NCI-H1092 (cell line): Measurements from ENCODE around the gene GP5.
A peak's percentile ranks its signal among the peaks of the same experiment; 100 is the strongest.

Source experiments
- DNase-seq: peaks from one replicate; lab custom pipeline; 2025; lab: John Stamatoyannopoulos, UW

GP5 gene

DNA sequence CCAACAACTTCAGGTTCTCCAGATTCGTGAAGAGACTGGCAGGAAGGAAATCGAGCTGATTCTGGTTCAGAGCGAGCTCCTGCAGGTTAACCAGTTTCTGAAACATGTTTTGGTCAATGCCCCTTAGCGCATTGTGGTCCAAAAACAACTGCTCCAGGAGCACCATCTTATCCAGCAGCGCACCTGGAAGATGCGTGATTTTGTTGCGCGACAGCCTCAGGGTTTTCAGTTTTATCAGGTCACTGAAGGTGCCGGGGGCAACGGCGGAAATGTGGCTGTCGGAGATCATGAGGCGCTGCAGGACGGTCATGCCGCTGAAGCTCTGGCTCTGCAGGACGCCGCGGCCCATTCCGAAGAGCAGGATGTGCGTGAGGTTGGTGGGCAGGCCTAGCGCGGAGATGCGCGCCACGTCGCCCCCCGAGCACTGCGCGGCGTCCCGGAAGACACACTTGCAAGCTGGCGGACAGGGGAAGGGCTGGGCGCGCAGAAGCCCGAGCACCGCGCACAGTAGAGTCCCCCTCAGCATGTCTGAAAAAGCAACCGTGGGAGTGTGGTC, 1.2 kb downstream of the GP5 start:
- DNase-seq, result no peak

DNA sequence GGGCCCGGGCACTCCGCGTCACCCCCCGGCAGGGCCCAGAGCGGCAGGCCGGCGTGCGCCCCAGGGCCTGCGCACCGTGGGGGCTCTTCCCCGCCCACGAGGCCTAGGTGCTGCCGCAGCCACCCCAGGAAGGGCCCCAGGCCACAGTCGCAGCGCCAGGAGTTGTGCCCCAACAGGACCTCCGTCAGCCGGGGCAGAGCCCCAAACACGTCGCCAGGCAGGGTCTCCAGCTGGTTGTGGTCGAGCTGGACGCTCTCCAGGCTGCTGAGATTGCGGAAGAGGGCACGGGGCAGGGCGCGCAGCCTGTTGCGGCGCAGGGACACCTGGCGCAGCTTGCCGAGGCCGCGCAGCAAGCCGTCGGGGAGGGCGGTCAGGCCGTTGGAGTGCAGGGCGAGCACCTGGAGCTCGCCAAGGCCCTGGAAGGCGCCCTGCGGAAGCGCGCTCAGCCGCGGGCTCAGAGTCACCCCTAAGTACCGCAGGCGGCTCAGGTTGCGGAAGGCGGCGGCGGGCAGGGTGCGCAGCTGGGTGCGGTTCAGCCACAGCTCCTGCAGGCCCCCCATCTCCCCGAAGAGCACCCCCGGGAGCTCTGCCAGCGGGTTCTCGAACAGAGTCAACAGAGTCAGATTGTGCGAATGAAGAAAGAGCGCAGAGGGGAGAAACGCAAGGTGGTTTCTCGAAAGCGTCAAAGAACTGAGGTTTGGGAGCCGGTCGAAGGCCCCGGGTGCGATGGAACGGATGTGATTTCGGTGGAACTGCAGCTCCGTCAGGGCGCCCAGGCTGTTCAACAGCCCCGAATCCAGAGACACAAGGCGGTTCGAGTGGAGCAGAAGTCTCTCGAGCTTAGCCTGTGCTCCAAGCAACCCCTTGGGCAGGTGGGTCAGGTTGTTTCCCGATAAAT, 2.0 kb downstream of the GP5 start:
- no peak for DNase-seq

DNA sequence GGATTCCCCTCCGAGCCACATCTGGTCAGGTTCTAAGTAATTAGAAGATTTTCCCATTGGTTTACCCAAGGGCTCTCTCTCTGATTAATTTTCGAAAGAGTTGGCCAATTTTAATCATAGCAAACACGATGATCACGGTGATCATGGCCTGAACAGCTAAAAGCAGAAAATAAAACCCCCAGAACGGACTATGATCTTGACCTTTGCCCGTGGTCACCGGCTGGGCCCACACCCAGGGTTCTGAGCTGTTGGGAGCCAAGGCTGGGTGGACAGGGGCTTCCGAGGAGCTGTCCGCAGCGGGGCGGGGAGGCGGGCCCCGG, 2.6 kb downstream of the GP5 start:
- no peak for DNase-seq

DNA sequence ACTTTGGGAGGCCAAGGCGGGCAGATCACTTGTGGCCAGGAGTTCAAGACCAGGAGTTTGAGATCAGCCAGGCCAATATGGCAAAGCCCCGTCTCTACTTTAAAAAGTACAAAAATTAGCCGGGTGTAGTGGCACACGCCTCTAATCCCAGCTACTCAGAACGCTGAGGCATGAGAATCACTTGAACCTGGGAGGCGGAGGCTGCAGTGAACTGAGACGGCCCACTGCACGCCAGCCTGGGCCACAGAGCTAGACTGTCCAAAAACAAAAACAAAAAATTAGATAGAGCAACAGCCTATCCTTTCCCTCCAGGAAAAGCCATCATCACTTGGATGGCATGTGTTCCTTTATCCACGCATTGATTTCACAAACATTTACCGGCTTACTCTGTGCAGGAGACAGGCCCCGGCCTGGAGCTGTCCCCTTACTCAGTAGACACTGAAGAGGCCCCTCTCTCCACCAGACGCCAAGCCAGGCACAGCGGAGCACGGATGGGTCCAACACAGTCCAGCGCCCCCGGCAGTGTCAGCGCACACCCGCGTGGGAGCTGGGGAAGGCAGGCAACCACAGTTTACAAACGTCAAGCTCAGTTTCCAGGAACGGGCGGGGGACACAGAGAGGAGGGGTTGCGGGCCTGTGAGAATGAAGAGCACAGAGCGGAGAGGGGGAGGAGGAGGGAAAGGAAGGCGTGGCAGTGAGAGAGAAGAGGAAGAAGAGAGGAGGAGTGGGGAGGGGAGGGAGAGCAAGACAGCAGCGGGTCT, 3.1 kb downstream of the GP5 start:
- no peak for DNase-seq

DNA sequence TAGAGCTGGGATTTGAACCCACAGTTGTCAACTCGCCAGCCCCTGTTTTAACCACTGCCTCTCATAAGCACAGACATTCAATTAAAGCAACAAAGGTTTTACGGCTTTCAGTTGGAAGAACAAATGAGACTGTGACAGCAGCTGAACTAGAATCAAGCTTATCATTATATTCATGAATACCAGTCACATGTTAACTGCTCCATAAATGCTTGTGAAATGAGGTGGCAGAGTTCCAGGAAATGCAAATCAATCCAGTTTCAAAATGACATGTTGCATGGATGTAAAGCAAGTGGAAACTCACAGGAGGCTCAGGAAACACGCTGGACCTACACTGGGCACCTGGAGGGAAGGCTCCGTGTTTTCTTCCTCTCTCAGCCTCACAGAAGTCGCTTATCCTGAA, 3.9 kb downstream of the GP5 start:
- DNase-seq, result no peak

DNA sequence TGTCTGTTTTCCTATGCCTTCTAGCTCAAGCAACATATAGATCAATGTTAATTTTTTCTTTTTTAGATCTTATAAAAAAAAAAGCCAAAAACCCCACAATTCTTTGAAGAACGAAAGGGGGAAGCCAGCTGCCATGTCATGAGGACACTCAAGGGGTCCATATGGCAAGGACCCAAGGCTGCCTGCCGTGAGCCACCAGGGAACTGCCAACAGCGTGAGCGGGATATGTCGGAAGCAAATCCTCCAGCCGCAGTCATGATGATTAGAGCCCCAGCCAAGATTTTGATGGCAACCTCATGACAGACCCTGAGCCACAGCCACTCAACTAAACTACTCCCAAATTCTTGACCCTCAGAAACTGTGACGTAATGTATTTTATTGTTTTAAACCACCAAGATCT, 6.5 kb downstream of the GP5 start:
- DNase-seq, result no peak

DNA sequence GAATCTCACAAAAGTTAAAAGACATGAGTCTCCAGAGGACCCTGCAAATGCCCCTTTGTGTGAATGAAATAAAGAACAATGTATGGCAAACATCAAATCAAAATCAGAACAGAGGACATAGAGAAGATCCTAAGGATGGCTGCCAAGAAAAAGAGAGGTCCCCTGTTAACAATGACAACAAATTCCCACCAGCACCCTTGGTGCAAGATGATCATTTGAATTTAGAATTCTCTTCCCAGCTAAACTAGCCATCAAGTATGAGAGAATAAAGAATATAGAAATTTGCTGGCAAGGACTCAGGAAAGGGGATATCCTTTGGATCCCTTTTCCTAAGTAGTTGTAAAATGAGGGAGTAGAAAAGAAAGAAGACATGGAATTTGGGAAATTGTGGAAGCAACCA, 8.2 kb downstream of the GP5 start:
- DNase-seq, result no peak

DNA sequence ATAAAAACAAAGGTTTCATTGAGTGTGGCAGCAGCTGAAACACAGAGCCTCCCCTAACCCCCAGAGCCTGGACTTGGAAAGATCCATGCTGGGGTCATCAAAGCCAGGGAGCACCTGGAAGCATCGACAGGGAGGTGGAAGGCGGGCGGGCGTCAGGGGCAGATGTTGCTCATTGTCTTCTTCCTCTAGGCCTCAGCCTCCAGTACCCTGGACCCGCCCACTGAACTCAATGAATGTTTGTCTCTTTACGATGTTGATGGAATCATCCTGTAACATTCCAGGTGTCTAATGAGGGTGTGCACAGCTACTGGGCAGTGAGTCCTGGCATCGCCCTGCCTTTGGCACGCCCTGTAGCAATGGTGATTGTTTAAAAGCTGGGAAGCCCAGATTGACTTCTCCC, 9.8 kb downstream of the GP5 start:
- no peak for DNase-seq

DNA sequence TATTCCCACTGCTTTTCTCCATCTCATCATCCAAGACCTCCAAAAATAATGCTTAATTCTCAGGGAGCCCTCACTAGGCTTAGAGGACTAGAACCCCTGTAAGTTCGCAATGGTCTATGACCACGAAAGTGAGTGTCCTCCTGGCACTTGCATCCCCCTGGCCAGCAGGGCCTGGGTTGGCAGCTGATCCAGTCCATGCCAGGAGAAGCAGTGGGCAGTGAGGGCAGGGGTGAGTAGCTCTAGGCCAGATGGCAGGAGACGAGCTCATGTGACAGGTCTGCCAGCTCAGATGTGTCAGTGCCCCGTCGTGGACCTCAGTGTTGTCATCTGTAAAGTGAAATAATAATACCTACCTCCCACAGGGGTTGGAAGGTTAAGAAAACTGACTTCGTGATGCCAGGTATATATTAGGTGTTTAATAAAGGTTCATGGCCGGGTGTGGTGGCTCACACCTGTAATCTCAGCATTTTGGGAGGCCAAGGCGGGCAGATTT, 11.1 kb downstream of the GP5 start:
- no peak for DNase-seq

DNA sequence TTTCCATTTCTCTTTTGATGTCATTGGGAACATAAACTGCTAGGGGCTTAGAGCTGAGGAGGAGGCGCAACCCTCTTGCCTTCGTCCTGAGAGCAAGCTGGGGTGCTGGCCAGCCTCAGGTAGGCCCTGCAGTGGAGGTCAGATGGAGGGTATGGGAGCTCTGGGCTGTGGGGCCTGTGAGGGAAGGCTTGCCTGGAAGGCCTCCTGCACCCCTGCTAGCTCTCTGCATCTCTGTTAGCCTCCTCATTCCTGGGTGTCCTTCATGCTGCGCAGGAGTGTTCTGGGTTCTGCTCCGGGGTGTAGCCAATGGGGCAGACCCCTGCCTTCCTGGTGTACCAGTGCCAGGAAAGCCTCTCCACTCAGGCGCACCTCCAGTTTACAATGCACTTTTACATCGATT, 11.8 kb downstream of the GP5 start:
- DNase-seq, result no peak

DNA sequence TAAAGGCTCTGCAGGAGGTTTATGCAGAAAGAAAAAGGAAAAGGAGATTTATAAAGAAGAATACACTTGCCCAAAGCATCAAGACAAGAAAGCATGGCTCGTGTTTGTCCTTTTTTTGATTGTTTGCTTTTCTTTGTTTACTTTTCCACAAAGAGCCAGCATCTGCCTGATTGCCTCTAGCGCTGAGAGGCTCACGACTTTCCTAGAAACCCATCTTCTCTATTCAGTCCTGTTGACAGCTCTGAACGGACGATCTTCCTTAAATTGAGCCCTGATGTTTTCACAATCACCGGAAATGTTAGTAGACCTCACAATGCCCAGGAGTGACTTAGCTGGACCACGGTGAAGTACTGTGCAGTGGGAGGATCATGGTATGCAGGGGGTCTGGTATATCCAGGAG, 12.4 kb downstream of the GP5 start:
- no peak for DNase-seq

DNA sequence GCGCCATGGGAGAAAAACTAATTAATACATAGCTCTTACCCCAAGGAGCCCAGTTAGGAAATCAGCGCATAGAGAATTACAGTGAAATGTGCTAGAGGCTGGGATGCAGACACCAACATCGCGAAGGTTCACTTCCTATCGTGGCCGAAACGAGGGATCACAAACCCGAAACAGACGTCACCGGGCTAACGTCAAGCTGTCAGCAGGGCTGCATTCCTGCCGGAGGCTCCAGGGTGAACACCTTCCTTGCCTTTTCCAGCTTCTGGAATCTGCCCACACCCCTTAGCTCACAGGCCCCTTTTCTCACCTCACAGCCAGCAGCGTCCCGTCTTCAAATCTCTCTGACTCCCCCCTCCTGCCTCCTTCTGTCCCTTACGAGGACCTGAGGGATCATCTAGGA, 13.0 kb downstream of the GP5 start:
- DNase-seq, result no peak

DNA sequence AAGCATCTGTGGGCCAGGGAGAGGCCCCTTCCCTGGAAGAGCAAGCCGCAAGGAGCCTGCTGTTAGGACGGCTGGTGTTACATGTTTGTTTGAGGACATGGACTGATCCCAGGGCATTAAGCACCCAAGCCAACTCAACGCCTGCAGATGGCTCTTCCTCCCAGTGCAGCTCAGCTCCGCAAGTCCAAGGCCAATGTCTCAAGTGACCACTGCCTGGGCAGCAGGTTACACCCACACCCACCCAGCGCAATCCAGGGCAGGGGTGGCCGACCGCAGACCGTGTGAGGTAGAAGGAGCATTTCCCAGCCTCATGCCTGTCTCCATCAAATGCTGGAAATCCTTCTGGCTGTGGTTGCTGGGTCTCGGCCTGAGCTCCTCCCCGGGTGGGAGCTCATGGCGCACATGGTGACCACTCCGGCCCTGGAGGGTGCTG, 14.5 kb downstream of the GP5 start:
- no peak for DNase-seq

DNA sequence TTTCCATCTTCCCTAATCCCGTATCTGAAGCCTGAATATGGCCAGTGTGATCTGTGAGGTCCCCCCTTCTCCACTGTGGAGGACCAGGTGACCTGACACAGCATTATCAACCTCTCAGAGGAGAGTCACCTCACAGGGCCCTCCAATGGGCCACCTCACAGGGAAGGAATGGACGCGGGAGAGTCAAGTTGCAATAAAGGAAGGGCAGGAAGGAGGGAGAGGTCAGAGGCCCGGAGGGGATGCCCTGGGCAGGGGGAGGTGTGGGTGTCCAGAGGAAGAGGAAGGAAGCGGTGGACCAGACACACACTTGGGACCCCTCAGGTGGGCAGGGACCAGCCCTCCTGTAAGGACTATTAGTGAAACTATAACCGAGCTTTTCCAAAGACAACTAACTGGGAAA, 14.9 kb downstream of the GP5 start:
- no peak for DNase-seq

DNA sequence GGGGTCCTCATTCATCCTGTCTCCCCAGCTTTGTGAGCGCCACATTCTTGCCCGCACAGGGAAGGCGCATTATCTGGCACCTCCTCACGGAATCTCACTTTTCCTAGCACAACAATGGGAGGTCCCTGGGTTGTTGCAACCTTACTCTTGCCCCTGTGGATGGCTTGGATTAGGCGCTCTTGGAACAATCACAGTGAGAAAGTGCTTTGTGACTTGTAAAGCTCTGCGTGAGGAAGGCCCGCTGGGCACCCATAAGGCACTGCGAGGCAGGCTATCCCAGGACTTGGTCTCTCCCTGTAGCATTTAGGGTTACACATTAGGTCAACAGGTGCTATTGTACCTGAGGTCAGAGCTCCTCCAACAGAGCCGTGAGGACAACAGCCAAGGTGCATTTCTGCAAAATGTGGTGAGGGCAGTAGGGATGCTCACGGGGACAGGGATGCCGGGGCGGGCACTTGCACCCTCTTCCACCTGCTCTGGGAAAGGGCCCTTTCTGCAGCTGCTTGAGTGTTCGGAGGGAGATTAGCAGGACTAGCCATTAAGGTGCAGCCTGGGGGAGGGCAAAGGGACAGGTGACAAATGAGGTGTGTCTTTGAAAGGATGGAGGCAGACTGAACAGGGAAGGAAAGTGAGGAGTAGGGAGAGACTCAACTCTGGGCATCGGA, 15.7 kb downstream of the GP5 start:
- DNase-seq, result no peak

DNA sequence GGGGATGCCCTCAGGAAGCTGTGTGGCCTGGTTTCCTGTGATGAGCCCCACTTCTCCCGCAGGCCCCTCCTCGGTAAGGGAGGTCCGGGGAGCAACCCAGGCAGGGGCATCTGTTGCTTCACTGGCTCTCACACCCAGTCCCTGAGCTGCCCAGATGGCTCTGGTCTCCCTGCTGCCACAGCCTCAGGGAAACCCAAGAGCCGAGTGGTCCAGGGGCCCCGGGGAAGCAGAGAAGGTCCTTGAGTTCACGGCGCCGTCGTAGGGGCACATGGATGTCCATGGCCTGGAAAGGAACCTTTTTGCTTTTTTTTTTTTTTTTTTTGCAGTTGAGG, 16.2 kb downstream of the GP5 start:
- no peak for DNase-seq

DNA sequence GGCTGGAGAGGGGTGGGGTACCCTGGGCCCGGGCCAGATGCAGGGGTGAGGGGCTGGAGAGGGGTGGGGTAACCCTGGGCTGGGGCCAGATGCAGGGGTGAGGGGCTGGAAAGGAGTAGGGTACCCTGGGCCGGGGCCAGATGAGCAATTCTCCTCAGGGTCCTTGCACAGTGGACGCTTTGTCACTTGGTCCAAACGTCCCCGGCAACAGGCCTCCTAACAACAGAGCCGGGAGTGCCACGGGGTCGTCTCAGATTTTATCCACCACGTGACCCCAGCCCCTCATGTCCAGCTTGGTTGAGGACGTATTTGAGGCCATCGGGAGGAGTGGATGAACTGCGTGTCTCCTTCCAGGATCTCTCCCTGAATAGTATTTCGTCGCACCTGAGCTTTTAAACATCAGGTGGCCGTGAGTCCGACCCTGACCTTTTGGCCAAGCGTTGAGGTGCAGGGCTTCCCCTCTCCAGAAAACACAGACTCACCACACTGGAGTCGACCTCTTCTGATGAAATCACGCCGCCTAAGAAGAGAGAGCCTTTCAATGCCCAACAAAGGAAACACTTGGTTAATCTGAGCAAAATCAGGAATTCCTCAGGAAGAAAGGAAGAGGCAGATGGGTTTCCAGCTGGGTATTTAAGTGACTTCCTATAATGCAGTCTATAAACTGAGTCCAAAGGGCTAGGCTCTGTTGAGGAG, 16.7 kb downstream of the GP5 start:
- DNase-seq, result no peak

DNA sequence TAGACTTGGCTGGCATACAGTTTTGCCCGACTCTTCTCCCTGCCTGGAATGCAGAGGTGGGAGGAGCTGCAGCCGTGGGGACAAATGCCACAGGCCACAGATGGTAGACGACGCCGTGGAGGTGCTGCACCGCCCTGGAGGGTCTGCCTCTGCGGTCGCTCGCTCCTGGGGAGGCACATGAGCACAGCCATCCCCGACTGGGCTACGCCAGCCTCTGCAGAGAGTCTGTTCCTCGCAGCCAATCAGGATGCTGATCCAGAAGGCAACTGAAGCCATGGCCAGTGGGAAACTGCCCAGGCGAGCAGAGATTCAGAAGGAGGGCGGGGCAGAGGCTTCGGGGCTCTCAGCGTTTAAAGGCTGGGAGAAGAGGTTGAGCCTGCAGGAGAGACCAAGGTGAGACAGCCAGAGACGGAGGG, 17.6 kb downstream of the GP5 start:
- no peak for DNase-seq

DNA sequence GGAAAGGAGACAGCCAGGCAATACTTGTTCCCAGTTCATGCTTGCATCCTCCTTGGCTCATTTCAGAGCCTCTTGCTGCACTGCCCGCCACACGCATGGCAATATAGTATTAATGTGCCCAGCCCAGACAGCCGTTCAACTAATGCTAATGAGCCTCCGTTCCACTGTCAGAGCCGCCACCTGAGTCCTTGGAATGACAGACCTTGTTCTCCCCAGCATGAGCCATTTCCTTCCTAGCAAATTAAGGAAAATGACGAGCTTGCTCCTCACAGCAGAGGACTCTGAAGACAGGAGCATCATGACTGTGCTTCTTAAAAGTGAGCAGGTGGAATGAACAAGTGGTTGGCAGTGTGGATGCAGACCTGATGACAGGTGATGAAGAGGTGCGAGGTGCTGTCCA, 18.7 kb downstream of the GP5 start:
- no peak for DNase-seq

DNA sequence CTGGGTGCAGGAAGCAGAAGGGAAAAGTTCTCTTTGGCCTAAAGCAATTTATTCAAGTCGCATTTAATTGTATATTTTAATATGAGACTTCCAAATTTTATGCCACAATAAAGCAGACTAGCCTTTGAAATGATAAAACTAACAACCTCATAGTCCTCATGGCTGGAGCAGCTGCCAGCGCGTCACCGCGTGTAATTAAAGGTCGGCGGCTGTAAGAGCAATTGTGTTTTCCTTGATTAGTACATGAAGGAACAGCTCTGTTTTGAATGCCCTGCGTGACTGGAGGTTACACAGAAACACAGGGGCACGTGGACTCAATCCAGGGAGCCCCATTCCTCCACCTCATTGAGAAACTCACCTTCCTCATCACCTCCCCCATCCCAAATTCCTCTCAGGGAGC, 19.4 kb downstream of the GP5 start:
- peak; percentile 6 for DNase-seq

DNA sequence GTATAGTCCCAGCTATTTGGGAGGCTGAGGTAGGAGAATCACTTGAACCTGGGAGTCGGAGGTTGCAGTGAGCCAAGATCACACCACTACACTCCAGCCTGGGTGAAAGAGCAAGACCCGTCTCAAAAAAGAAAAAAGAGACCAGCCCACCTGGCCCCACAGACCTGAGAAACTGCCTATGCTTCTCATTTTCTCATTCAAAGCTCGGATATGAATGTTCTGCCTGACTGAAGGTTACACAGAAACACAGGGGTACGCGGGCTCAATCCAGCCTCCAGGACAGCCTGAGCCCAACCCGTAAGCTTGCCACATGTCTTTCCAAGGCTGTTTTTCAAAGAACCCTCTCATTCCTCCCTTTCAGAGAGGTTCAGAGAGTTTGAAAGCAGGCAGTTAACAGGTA, 19.8 kb downstream of the GP5 start:
- no peak for DNase-seq

DNA sequence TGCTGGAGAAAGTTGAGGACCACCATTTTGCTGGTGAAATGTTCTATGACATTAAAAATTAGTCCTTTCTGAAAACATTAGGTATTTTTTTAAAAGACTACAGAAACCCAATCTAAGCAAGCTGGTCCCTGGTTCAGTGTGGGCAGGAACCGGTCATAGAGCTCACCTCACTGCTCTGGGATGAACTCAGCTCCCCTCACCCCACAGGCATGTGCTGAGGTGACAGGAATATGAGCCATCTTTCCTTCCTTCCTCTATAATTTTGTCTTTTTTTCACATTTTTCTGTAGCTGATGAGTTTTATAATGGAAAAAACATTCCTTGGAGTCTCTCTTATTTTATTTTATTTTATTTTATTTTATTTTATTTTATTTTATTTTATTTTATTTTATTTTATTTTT, 21.4 kb downstream of the GP5 start:
- DNase-seq, result no peak
